SU-DHL-6 (cell line): ENCODE data around the gene RAET1L.

ENCODE experiments used
- CTCF ChIP-seq: fragments of 200-600 bp; sonication (generic); IDR thresholded peaks from one replicate; pipeline ENCODE4 v1.5.1; 2017; ENCODE audit warnings: antibody characterized with exemption, mild to moderate bottlenecking, low read length, moderate library complexity; ENCODE audit not compliant: insufficient read depth, poor library complexity, severe bottlenecking
- EZH2phosphoT487 ChIP-seq: fragments of 200-600 bp; sonication (generic), shearing (Covaris generic); conservative IDR thresholded peaks from 2 replicates; pipeline ENCODE4 v1.6.1; 2018; ENCODE audit warnings: mild to moderate bottlenecking, antibody characterized with exemption, low read length, moderate library complexity, mixed read lengths

DNA sequence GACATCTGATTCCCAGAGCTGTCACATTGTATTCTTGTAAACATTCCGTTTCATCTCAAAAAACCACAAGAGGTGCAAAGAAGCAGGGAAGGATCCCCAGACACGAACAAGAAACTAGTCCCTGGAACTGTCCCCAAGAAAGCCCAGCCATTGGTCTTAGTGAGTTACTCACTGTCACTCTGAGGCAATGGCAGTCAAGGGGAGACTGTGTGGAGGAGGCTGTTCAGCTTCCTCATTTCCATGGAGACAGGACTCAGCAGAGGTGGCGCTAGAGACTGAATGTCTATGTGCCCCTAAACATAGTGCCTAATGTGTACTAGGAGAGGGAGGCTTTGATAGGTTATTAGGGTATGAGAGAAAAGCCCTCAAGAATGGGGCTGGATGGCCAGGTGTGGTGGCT, 50.5 kb downstream of the RAET1L start:
- TF ChIP-seq CTCF = no peak
- no peak for TF ChIP-seq EZH2phosphoT487
